Inferior parietal cortex (tissue), 1 donor: Measurements from ENCODE around the gene ANKRA2.

Experiments used
- DNase-seq: peaks from one replicate; pipeline ENCODE4 v3.0.0-alpha.2; 2016; ENCODE audit errors: extremely low spot score

ANKRA2 gene

GRCh38 chr5:73565139-73565968, at the start of gene ANKRA2, which contains the start of gene UTP15:
Gene ANKRA2, minus strand, starts transcription at chr5:73565639. Its CDS starts 2,758 bp downstream, at chr5:73562881.
Gene UTP15, plus strand, starts transcription at chr5:73565743. Its CDS starts 1,602 bp downstream, at chr5:73567345.
- DNase-seq: peak; percentile 97

- no peak for DNase-seq
Observed at GRCh38 chr5:73615085-73615484, 49.6 kb upstream of the ANKRA2 start.

DNA sequence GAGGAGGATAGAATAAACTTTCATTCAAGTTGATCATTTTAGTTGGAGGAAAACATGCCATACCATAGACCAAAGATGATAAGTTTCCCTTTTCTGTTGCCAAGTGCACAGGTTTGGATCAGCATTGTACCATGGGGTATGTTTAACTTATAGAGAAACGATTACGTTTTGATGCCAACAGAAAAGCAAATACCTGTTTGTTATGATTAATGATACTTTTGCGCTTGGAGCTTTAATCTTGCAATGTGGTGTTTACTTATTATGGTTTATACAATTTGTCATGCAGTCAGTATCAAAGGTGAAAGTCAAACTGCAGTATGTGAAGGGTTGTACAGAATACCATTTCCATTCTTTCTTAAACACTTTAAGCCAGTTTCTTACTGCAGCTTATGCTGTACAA, 47.4 kb upstream of the ANKRA2 start:
- DNase-seq: no peak

DNA sequence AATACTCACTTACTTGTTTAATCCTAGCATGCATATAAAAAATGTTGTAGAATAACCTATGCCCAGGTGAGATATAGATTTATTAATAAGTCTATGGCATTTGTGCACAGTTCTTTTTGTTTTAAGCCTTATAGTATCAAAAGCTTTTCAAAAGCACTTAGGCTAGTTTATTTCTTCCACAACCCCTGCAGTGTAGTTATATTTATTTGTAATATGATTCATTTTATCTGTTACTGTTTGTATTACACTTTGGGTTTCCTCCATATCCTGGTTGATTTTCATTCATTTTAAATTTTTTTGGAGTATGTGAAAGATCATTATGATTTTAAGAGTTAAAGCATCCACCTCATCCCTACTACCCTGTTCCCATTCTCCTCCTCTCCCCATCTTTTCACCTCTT, 41.8 kb upstream of the ANKRA2 start:
- DNase-seq: no peak

DNA sequence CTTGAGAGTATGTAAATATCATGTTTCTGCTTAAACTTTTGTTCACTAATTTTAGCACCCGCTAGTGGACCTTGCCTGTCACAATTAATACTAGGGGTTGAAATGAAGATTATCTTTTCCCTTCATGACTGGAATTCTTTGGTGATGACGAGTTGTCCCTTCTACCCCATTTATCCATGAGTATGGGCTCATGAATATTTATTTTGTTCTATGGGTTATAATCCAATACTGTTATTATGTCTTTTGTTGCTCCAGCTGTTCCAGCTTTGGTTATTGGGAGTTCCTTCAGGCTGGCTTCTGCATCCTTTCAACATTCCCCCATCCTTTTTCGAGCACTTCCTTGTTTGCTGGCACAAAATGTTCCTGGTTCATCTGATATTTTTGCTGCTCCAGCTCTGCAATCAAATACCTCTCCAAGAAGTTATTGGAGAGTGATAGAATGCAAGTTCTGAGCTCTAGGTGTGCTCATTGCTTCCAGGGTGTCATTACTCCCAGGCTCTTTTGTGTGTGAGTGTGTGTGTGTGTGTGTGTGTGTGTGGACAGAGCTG, 40.8 kb upstream of the ANKRA2 start:
- DNase-seq: no peak

DNA sequence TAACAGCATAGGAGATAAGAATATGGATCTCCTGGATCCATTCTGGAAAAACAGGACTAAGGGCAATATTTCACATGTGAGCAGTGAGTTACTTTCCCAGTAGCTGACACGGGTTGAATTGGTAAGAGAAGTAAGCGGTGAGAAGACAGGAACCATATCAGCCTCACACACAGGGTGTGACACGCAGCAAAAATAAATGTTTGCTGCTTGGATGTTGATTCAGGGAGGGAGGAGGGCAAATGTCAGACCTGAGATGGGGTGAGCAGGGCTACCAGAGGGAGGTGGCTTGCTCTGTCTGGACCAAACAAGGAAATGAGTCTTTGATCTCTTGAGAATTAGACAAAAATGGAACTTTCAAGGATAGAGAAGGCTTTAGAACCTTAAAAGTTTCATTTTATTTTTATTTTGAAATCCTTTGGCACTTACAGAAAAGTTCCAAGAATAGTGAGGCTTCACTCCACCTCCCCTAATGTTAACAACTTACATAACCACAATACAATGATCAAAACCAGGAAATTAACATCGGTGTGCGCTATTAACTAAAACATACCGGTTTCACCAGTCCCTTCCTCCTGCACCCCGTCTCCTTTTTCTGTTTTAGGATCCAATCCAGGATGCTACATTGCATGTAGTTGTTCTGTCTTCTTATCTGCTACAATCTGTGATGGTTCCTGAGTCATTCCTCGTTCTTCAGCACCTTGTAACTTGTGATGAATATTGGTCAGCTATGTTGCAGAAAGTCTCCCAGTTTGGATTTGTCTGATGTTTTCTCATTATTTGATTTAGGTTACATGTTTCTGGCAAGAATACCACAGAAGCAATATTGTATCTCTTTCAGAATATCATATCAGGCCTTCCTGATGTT, 40.0 kb upstream of the ANKRA2 start:
- no peak for DNase-seq

DNA sequence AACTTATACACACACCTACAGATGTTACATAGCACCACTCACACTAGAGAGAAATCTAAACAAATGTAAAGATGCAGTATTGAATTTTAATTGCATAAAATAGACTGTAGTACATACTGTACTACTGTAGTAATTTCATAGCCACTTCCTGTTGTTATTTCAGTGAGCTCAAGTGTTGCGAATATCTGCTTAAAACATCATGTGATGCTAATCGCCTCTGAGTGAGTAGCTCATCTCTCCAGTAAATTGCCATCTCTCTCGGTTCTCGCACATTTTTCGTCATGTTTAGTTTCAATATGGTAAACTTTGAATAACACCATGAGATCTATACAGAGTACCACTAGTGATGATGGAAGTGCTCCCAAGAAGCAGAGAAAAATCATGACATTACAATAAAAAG, 38.6 kb upstream of the ANKRA2 start:
- no peak for DNase-seq

GRCh38 chr5:73599380-73599779, 33.9 kb upstream of the ANKRA2 start:
- DNase-seq: no peak

- no peak for DNase-seq
Observed at GRCh38 chr5:73596705-73597328, 31.4 kb upstream of the ANKRA2 start.

- DNase-seq: no peak
Observed at GRCh38 chr5:73592551-73592950, 27.1 kb upstream of the ANKRA2 start.

DNA sequence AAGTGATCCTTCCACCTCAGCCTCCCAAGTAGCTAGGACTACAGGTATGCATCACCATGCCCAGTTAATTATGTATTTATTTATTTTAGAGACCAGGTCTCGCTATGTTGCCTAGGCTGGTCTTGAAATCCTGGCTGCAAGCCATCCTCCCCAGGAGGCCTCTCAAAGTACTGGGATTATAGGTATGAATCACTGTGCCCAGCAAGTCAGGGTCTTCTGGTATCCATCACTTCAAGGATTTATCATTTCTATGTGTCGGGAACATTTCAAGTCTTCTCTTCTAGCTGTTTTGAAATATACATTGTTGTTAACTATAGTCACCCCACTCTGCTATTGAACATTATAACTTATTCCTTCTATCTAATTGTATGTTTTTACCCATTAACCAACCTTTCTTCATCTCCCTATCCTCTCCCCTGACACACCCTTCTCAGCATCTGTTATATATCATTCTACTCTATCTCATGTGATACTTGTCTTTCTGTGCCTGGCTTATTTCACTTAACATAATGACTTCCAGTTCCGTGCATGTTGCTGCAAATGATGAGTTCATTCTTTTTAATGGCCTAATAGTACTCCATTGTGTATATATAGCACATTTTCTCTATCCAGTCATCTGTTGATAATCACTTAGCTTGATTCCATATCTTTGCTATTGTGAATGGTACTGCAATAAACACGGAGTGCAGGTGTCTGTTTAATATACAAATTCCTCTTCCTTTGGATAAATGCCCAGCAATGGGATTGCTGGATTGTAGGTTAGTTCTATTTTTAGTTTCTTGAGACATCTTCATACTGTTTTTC, 26.5 kb upstream of the ANKRA2 start:
- DNase-seq: no peak

DNA sequence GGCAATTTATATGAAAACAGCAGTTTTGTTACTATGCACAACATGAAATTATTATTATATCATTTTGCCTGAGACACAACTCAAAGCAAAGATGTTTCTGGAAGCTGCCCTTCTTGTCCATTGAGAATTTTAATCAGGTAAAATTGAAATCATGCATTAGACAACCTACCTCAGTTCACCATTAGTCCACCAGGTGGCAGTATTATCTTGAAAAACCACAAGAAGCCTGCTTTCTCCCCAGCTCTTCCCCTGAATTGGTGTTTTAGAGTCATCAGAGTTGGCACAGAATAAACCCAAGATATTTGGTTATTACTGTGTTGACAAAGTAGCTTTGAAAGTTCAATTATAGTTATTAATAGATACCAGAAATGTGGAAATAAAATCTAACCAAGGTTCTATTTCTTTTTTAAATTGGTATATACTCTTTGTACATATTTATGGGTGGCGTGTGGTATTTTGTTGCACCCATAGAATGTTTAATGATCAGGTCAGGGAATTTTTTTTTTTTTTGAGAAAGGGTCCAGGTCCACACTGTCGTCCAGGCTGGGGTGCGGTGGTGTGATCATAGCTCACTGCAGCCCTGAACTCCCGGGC, 25.8 kb upstream of the ANKRA2 start:
- DNase-seq: peak; percentile 92

DNA sequence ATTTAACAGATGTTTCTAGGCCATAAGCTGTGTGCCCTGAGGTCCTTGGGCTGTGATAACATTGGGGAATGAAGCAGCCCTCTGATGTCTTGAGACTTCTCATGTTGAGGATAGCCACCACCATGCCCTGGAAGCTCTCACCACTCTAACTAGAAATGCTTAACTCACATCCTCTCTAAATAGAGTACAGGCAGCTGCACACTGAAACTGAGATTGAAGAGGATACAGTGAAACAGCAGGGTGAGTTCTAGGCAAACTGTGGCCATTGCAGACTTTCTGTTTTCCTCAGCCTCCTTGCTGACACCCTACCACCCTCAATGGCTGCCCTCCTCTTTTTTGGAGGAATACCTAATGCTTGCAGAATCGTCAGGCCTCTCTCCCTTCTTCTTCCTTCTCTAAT, 22.5 kb upstream of the ANKRA2 start:
- no peak for DNase-seq

DNA sequence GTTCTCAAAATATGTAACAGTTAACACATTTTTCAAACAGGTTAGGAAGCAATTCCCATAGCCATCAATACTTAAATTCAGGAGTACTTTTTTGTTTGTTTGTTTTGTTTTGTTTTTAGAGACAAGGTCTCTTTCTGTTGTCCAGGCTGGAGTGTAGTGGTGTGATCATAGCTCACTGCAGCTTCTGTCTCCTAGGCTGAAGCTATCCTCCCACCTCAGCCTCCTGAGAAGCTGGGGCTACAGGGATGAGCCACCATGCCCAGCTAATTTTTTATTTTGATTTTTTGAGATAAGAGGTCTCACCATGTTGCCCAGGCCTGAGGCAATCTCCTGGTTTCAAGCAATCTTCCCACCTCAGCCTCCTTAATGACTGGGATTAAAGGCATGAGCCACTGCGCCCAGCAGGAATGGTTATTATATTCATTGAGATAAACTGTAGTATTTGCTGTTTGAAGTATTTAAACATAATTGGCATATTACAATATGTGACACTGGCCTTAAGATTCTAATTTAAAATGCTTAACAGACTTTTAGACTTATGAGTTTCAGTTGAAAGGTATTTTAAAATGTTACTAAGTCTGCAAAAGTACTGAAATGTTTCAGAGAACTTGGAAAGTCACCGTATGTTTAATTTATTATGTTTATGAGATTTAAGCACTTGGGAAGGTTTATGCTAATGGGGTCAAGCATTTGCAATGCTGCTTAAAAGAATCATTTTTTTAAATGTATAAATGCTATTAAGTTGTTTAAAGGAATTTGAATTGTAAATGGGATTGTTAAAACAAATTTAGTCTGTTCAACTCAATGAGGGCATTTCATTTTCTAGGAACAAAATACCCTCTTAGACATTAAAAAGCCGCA, 17.1 kb upstream of the ANKRA2 start:
- no peak for DNase-seq

GRCh38 chr5:73565969-73566547, 619 bp upstream of the ANKRA2 start:
- DNase-seq: no peak

GRCh38 chr5:73564675-73565074, 764 bp downstream of the ANKRA2 start:
- DNase-seq: no peak

DNA sequence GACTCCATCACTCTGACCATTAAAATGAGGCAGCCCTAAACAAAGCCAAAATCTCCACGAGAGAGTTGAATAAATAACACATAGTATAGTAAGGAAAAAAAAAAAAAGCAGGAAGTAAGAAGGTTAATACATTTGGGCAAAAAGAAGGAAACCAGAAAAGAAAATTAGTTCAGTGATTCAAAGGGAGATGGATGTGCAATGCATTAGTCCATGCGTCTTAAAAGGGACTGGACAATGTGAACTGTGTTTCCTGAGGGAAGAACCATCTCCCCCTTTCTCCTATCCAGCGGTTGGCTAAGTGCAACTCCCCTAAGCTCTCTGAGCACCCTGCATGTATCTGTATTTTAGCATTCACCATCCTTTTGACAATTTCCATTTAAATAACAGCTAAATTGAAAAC, 1.4 kb downstream of the ANKRA2 start:
- no peak for DNase-seq

GRCh38 chr5:73558950-73559349, 6.5 kb downstream of the ANKRA2 start:
- no peak for DNase-seq

- no peak for DNase-seq
Observed at GRCh38 chr5:73552642-73553041, 12.8 kb downstream of the ANKRA2 start.
